Heart left ventricle (tissue), 16 donors: Measurements from ENCODE around the gene ARL15. TPM values are rescaled to one million over a fixed set of nuclear protein-coding genes. Genes with fewer than 3 reads are reported as not detected.

Source experiments
- ATAC-seq, 4 donors: fragments of 200-7000 bp; cut with Tn5 transposase; one replicate each; pipeline ENCODE4 v1.9.1; 2020 to 2022; ENCODE audit warnings: moderate library complexity in 4 of 4, mild to moderate bottlenecking in 3 of 4, moderate number of reproducible peaks in 1 of 4
- DNase-seq, 5 donors: peaks; one replicate each; pipeline ENCODE4 v3.0.0-alpha.2; 2020
- H3K27ac ChIP-seq, 12 donors: fragments of 200-600 bp; sonication (generic) in 4 of 12; one replicate each; pipeline versions ENCODE4 v1.5.0 to v1.8.0; 2016 to 2022; ENCODE audit warnings: mild to moderate bottlenecking in 2 of 12
- H3K27me3 ChIP-seq, 9 donors: fragments of 200-600 bp; sonication (generic) in 2 of 9; one replicate each; pipeline versions ENCODE4 v1.5.1 to v1.8.0; 2016 to 2022; ENCODE audit warnings: mild to moderate bottlenecking in 3 of 9
- H3K36me3 ChIP-seq, 9 donors: fragments of 200-600 bp; sonication (generic) in 2 of 9; one replicate each; pipeline versions ENCODE4 v1.5.0 to v1.8.0; 2018 to 2022; ENCODE audit warnings: mild to moderate bottlenecking in 2 of 9
- H3K4me1 ChIP-seq, 12 donors: fragments of 200-600 bp; sonication (generic) in 4 of 12; one replicate each; pipeline versions ENCODE4 v1.5.0 to v1.8.0; 2016 to 2022; ENCODE audit warnings: mild to moderate bottlenecking in 3 of 12
- H3K4me3 ChIP-seq, 12 donors: fragments of 200-600 bp; sonication (generic) in 4 of 12; one replicate each; pipeline versions ENCODE4 v1.5.0 to v1.8.0; 2017 to 2022; ENCODE audit warnings: mild to moderate bottlenecking in 9 of 12, moderate library complexity in 4 of 12
- H3K9me3 ChIP-seq, 12 donors: fragments of 200-600 bp; sonication (generic) in 4 of 12; one replicate each; pipeline versions ENCODE4 v1.5.0 to v1.8.0; 2016 to 2022; ENCODE audit warnings: mild to moderate bottlenecking in 1 of 12
- CTCF ChIP-seq, 12 donors: fragments of 200-600 bp; sonication (generic) in 4 of 12; IDR thresholded peaks; one replicate each; pipeline versions ENCODE4 v1.5.0 to v1.8.0; 2018 to 2022; ENCODE audit warnings: antibody characterized with exemption in 12 of 12, mild to moderate bottlenecking in 5 of 12
- POLR2A ChIP-seq, 2 donors: fragments of 450-650 bp; IDR thresholded peaks; one replicate each; pipeline ENCODE4 v1.6.1; 2017; ENCODE audit warnings: antibody characterized with exemption in 2 of 2, mild to moderate bottlenecking in 2 of 2, moderate library complexity in 2 of 2
- WGBS, 4 donors: extraction: QIAGEN DNeasy Blood & Tissue Kit in 2 of 4; methylation state at CpG; one replicate each; pipeline versions ENCODE4 v1.1.5 to v1.1.7; 2013 to 2018; 5-methylcytosine and 5-hydroxymethylcytosine counted together
- intact Hi-C, 10 donors: fragments of 100-400 bp; cut with DNase I; formaldehyde crosslinking; loops; one replicate each; pipeline versions ENCODE4 v1.11.1 to v1.14.2; 2022
- polyA plus RNA-seq, 2 donors: library from polyadenylated mRNA; stranded (reverse); fragments of 200-250 nt; gene quantifications; one replicate each; pipeline ENCODE4 v1.2.3, GENCODE V29; 2013
- total RNA-seq, 9 donors: library from RNA; depleted of rRNA in 2 of 9; stranded (reverse); fragments of >200 nt in 2 of 9; fragmentation: NEBNext Ultra II Directional in 3 of 9; extraction: Animal tissue kit (Norgen Biotek cat#: 25700) in 3 of 9; gene quantifications; one replicate each; pipeline versions ENCODE4 v1.1.0 to v1.2.4, GENCODE V29; 2016 to 2023
- donor health status: ischemic (EF 13 %, LVEDD 7.1; RV severe dilation, severe dysfunction).
- donor health status: healthy with polysubstance abuse.
- donor health status: DM: no; HTN: yes; CAD: no.
- donor health status: DM: no; HTN: no; CAD: no.
- donor health status: ischemic (EF 25% LVEDD 6.9; RV normal size, moderate dysfunction).
- donor health status: ischemic (EF 25% LVEDD 5.7; RV mildly dilated, moderate dysfunction).
- donor health status: healthy.
- donor health status: DM: yes; HTN: yes; CAD: no.
- donor health status: ischemic (EF 35%, LVEDD 5.7; RV mildly dilated, moderate dysfunction).
- donor health status: nonischemic (EF 11% LVEDD 7.7; RV severe dilation, severe dysfunction).
- donor health status: DM: yes; HTN: yes; CAD: no.
- donor health status: PGD.
- donor health status: ischemic (EF 29% LVEDD 5.4; RV normal size, mild dysfunction).
- donor health status: nonischemic (EF 23%, LVEDD 6.1; RV moderate dilation, normal function).

ARL15 gene
- total and polyA plus RNA-seq, 11 donors: 7.1 to 35.0 (median 23.2) TPM

DNA sequence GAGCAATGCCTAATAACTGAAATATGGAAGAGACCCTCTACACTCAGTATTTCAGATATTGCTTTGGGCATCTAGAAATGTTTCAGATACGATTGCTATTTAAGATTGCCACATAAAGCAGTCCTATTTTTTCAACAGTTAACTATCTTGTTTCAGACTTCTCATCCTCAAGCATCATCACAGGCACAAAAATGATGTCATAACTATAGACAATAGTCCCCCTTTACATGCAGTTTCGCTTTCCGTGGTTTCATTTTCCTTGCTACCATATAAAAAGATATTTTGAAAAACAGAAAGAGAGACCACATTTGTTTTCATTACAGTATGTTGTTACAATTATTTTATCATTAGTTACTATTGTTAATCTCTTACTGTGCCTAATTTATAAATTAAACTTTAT, 402.5 kb downstream of the ARL15 start:
- Histone ChIP-seq H3K9me3 (no peaks in the 10 kb centered on the region), H3K36me3 (no peaks in the 10 kb centered on the region), H3K27me3 (no peaks in the 10 kb centered on the region), H3K4me1 (peaks cover 0 to 5% (median 0%) of the 10 kb centered on the region in 12 donors), H3K27ac (no peak overlapping the region), H3K4me3 (no peak overlapping the region)
- no peak for ATAC-seq
- no peak for TF ChIP-seq POLR2A (IDR thresholded peaks at IDR 0.05)
- TF ChIP-seq CTCF (IDR thresholded peaks at IDR 0.05): no peak
- intact Hi-C loops: no loop called here
- DNase-seq: no peak
- 89 to 96% (median 95%) methylated on average over 3 of the region's 3 CpGs for WGBS, 4 donors

DNA sequence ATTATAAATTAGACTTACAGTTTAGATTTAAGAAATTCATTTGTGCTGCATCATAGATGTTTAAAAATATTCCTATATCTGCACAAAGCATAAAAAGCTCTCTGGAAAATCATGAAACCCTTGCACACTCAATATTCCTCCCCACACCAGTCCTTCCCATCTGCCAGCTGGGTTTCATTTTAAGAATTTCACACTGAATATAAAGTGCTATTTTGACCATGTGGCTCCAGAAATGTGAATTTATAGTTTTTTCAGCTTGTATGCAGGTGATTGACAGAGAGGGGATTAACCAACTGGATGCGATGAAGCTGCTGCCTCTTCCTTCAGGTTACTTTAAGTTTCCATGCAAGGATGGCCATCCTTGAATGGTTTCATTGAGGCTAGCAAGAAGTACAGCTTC, 403.6 kb downstream of the ARL15 start:
- no peak overlapping the region for H3K27ac ChIP-seq
- peaks cover 0 to 8% (median 0%) of the 10 kb centered on the region in 12 donors for H3K4me1 ChIP-seq
- no peak overlapping the region for H3K4me3 ChIP-seq
- 96 to 100% (median 96%) methylated on average over 1 of the region's 1 CpG for WGBS, 4 donors
- ATAC-seq (no peak), DNase-seq (no peak)
- no peaks in the 10 kb centered on the region for H3K9me3 ChIP-seq
- H3K36me3 ChIP-seq: no peaks in the 10 kb centered on the region
- no peaks in the 10 kb centered on the region for H3K27me3 ChIP-seq
- TF ChIP-seq POLR2A (IDR thresholded peaks at IDR 0.05): no peak
- no peak for TF ChIP-seq CTCF (IDR thresholded peaks at IDR 0.05)
- intact Hi-C loops: no loop called here

DNA sequence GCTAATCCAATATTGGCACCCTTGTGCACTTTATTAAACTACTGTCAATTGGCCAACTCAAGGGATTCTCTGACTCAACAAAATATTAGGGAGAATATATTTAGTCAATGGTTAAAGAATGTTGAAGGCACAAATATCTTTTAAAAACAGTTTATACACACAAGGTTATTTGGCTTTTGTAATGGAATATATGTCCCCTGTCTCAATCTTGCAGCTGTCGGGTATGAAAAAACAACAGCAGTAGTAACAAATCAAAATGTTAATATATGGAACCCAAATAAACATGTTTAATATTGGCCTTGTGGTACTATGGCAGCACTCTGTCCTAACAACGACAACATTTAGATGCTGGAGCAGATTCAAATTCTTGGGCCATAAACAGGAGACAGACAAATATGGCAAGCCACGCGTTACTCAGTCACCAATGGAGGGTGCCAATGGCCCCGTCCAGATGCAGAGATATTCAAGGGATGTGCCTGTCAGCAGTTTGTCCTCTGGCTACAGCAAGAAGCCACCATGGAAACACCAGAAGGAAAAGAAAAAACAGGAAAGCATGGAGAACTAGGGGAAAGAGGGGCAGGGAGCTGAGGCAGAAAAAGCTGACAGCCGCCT, 408.0 kb downstream of the ARL15 start:
- no peaks in the 10 kb centered on the region for H3K9me3 ChIP-seq
- H3K4me1 ChIP-seq: peaks cover 0 to 8% (median 0%) of the 10 kb centered on the region in 12 donors
- no peak overlapping the region for H3K27ac ChIP-seq
- intact Hi-C loops: loop anchor here in 1 of 10 donors (5.0 kb wide), 1 partner anchor 35 kb away; no protein-coding TSS in a partner anchor
- H3K36me3 ChIP-seq: no peaks in the 10 kb centered on the region
- TF ChIP-seq POLR2A (IDR thresholded peaks at IDR 0.05) (no peak), CTCF (IDR thresholded peaks at IDR 0.05) (no peak)
- no peaks in the 10 kb centered on the region for H3K27me3 ChIP-seq
- WGBS, 4 donors: 63 to 79% (median 75%) methylated on average over 6 of the region's 6 CpGs
- peak; percentile 49 to 81 (median 76) for ATAC-seq
- no peak overlapping the region for H3K4me3 ChIP-seq
- peak in 1 of 5 donors; percentile 40 for DNase-seq

- no peaks in the 10 kb centered on the region for H3K36me3 ChIP-seq
- H3K27me3 ChIP-seq: no peaks in the 10 kb centered on the region
- intact Hi-C loops: loop anchor here in 1 of 10 donors (5.0 kb wide), 1 partner anchor 37 kb away; no protein-coding TSS in a partner anchor
- H3K27ac ChIP-seq: no peak overlapping the region
- TF ChIP-seq CTCF (IDR thresholded peaks at IDR 0.05): no peak
- no peak for TF ChIP-seq POLR2A (IDR thresholded peaks at IDR 0.05)
- H3K4me3 ChIP-seq: no peak overlapping the region
- DNase-seq (no peak), ATAC-seq (no peak)
- H3K9me3 ChIP-seq: no peaks in the 10 kb centered on the region
- WGBS, 4 donors: 85 to 94% (median 92%) methylated on average over 2 of the region's 2 CpGs
- peaks cover 0 to 8% (median 0%) of the 10 kb centered on the region in 12 donors for H3K4me1 ChIP-seq
These were observed 409.7 kb downstream of the ARL15 start for GRCh38 chr5:53900677-53901076.
